ENCODE data around the gene PCBP3. TPM values are rescaled to one million over a fixed set of nuclear protein-coding genes. Genes with fewer than 3 reads are reported as not detected.
A peak's percentile ranks its signal among the peaks of the same experiment; 100 is the strongest.

The PCBP3 gene
- total RNA-seq, 1 experiment from 2014 or later, result 10.9 TPM

- Mint-ChIP-seq H3K4me1 (peaks cover 4 to 7% of the 10 kb centered on the region in 2 experiments), H3K27me3 (ENCODE audit: low read depth) (peaks cover 4% of the 10 kb centered on the region; the same call in 1 of the 2 replicates), H3K9me3 (no peaks in the 10 kb centered on the region), H3K27ac (peak overlapping the region in 2 of 3 experiments; percentile 29 to 60; a peak in 3 of 7 replicates), H3K36me3 (ENCODE audit: insufficient read depth in 1 of 3, low read depth in 3 of 3) (no peaks in the 10 kb centered on the region), H3K4me3 (peak overlapping the region in 1 of 2 experiments; percentile 0; a peak in 1 of 5 replicates)
- no peak for TF ChIP-seq CTCF (conservative IDR thresholded peaks at IDR 0.05)
- Histone ChIP-seq H3K27me3 (ENCODE audit: insufficient read depth, low read length) (no peaks in the 10 kb centered on the region), H2BK5ac (ENCODE audit: insufficient read length, low read length) (no peak overlapping the region), H3K4me2 (ENCODE audit: insufficient read depth, insufficient read length, low read length) (no peak overlapping the region), H2BK20ac (ENCODE audit: low read depth, low read length, poor library complexity, severe bottlenecking) (no peak overlapping the region), H3K56ac (ENCODE audit: insufficient read length, low read depth, low read length) (no peak overlapping the region), H3K23ac (ENCODE audit: insufficient read length, low read depth, low read length) (no peak overlapping the region), H2AFZ (ENCODE audit: low read length) (no peak overlapping the region), H3K79me1 (ENCODE audit: insufficient read depth, low read depth, low read length, poor library complexity, severe bottlenecking) (no peaks in the 10 kb centered on the region), H3K4ac (ENCODE audit: low read depth, low read length) (no peak overlapping the region), H4K5ac (ENCODE audit: insufficient read length, low read depth, low read length) (no peak overlapping the region), H4K91ac (ENCODE audit: insufficient read length, low read depth, low read length) (no peak overlapping the region), H2BK120ac (ENCODE audit: low read depth, low read length, poor library complexity, severe bottlenecking) (no peak overlapping the region), H2BK15ac (ENCODE audit: low read depth, low read length) (no peak overlapping the region), H2BK12ac (ENCODE audit: insufficient read length, low read depth, low read length) (no peak overlapping the region), H3K18ac (ENCODE audit: insufficient read length, low read depth, low read length) (no peak overlapping the region), H3K23me2 (ENCODE audit: insufficient read length, low read depth, low read length, poor library complexity, severe bottlenecking) (no peaks in the 10 kb centered on the region), H3K27ac (ENCODE audit: insufficient read length, low read depth, low read length) (no peak overlapping the region), H3T11ph (ENCODE audit: low read length) (no peak overlapping the region), H3K9me3 (ENCODE audit: control insufficient read depth, low read depth, low read length) (no peaks in the 10 kb centered on the region), H2AK5ac (ENCODE audit: insufficient read length, low read length) (no peak overlapping the region), H3K9ac (ENCODE audit: extremely low read depth, insufficient read length, low read length) (no peak overlapping the region), H4K20me1 (ENCODE audit: control insufficient read depth, insufficient read depth, insufficient read length) (no peaks in the 10 kb centered on the region), H3K4me1 (ENCODE audit: insufficient read depth, low read length) (no peaks in the 10 kb centered on the region), H3K14ac (ENCODE audit: insufficient read depth, low read length) (no peak overlapping the region), H3K79me2 (ENCODE audit: insufficient read depth, low read length) (no peaks in the 10 kb centered on the region), H4K8ac (replicated peaks; ENCODE audit: insufficient read length, low read depth, low read length) (no peak overlapping the region)
- DNase-seq, result no peak
- no CpG with 5 or more reads among the region's 28 CpGs for WGBS (ENCODE audit: extremely low coverage, insufficient read length, low lambda C conversion rate)
Measured at GRCh38 chr21:45876381-45877170, 233.1 kb downstream of the PCBP3 start.
